ENCODE measurements around the gene KPNA6.
"Not testable (repeated sequence)": the region's sequence is repeated elsewhere in the genome, so short reads cannot be mapped to it uniquely, and the experiment has no call there.

Gene KPNA6

DNA sequence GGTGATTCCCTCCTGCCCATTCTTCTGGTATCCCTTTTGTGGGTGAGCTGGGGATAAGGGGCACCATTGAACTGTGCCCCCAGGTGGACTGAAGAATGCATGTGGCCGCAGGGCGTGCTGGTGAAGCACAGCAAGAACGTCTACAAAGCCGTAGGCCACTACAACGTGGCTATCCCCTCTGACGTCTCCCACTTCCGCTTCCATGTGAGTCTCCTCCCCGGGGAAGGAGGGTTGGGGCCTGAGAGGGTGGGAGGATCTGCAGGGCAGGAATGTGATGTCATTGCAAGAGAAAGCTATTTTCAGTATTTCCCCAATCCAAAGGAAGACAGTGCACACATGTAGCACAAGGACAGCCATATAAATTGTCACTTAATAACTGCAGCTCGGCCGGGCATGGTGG lies 7.5 kb upstream of the KPNA6 start:
- in situ Hi-C loops (cut with HindIII; ENCODE audit: low sequenced_read_pairs), result no loop called here

DNA sequence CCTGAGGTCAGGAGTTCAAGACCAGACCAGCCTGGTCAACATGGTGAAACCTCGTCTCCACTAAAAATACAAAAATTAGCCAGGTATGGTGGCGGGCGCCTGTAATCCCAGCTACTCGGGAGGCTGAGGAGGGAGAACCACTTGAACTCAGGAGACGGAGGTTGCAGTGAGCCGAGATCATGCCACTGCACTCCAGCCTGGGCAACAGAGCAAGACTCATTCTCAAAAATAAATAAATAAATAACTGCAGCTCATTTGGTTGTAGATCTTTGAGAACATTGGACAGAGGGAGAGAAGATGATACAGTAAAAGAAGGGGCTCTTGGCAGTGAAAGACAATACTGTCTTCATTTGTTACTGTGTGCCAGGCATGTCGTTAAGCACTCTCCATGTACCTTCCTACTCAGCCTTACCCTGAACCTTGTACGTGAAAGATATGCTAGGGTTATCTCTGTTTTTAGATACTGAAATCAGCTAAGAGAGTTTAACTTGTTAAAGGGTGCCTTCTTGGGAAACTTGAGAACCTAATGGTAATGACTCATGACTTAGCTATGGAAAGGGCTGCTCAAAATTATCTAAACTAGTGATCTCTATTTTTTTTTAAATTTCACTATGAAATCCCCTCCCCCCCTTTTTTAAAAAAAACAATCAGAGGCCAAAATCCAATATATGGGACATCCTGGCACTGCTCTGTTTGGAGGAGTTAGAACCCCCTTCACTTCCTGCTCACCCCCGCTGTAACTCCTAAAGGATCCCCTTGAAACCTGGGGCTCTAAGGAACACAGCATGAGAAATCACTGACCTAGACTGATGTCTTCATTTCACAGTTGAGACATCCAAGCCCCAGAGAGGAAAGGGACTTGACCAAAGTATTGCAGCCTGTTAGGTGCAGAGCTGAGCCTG lies 6.8 kb upstream of the KPNA6 start:
- in situ Hi-C loops (cut with HindIII; ENCODE audit: low sequenced_read_pairs), result no loop called here

DNA sequence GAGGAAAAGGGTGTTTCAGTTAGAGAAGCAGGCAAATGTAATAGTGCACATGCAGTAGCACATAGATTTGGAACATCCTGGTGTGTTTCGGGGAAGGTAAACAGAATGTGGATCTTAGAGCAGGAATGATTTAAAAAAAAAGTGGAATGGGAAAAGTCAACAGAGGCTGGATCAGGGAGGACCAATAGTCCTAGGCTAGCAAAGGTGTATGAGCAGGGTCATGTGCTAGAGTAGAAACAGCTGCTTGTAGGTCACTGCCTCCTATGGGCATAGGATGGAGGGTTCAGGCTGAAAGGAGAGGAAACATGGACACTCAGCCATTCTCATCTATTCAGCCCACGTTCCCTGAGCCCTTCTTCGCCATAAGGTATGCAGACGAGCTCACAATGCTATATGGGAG lies 3.7 kb upstream of the KPNA6 start:
- in situ Hi-C loops (cut with HindIII; ENCODE audit: low sequenced_read_pairs), result no loop called here

DNA sequence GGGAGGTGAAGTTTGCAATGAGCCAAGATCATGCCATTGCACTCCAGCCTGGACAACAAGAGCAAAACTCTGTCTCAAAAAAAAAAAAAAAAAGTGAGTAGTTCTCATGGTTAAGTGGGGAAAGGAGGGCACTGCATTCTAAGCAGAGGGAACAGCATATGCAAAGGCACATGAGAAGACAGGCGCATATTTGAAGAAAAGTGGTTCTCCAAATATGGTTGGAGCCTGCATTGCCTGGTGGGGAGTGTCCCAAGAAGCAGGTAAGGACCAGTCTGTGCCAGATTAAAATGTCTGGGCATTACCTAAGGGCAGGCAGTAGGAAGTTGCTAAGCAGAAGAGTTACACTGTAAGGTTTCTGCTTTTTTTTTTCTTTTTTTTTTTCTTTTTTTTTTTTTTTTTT lies 2.5 kb upstream of the KPNA6 start:
- in situ Hi-C loops (cut with HindIII; ENCODE audit: low sequenced_read_pairs), result no loop called here

DNA sequence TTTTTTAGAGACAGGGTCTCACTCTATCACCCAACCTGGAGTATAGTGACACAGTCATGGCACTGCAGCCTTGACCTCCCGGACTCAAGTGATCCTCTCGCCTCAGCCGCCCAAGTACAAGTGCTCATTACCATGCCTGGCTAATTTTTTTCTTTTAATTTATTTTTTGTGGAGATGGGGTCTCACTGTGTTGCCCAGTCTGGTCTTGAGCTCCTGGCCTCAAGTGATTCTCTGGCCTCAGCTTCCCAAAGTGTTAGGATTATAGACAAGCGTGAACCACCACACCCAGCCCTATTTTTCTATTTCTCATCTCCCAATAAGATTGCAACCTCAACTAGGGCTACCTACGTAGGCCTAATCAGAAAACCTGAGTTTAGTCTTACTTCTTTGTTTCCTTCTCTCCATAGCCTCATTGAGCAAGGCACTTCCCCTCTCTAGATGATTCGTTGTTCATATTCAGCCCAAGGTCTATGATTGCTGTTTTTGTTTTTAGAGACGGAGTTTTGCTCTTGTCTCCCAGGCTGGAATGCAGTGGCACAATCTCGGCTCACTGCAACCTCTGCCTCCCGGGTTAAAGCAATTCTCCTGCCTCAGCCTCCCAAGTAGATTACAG lies 1.1 kb upstream of the KPNA6 start:
- in situ Hi-C loops (cut with HindIII; ENCODE audit: low sequenced_read_pairs), result no loop called here

DNA sequence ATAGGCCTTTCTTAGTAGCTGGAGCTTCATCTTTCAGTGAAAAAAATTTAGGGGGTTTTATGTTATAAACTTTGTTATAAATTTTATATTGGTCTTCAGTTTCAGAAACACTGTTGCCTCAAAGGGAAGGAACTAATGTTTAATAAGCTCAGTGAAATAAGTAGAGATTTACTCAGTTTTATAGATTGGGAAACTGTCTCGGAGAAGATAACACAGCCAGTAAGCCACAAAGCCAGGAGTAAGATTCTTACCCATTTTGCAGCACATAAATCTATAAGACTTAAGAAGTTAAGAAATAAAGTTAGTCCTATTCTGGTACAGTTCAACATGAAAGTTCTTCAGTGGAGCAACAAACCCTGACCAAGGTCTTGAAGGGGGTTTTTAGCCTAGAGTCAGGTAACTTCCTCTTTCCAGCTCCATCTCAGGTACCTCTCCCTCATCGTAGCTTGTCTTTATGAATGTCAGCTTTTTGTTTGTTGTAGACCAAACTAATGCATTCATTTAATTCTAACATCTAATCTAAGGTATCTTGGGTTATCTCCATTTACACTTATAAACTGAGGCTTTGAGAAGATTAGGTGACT lies 3.3 kb downstream of the KPNA6 start:
- in situ Hi-C loops (cut with HindIII; ENCODE audit: low sequenced_read_pairs), result no loop called here

DNA sequence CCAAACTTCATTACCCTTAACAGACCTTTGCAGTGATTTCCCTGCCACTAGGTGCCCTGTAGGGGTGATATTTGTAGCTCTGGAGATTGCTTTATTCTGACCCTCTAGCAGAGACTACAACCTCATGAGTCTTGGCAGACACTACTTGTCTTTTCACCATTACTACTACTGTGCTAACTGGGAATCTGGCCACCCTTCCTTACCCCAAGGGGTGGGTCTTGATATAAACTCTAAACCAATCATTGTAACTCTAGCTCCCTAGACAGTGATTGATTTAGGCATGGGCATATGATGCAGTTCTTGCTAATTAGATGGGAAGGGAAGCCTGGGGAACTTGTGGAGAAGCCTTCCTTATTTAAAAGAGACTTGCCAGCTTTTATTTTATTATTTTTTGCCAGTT lies 3.9 kb downstream of the KPNA6 start:
- in situ Hi-C loops (cut with HindIII; ENCODE audit: low sequenced_read_pairs), result no loop called here

DNA sequence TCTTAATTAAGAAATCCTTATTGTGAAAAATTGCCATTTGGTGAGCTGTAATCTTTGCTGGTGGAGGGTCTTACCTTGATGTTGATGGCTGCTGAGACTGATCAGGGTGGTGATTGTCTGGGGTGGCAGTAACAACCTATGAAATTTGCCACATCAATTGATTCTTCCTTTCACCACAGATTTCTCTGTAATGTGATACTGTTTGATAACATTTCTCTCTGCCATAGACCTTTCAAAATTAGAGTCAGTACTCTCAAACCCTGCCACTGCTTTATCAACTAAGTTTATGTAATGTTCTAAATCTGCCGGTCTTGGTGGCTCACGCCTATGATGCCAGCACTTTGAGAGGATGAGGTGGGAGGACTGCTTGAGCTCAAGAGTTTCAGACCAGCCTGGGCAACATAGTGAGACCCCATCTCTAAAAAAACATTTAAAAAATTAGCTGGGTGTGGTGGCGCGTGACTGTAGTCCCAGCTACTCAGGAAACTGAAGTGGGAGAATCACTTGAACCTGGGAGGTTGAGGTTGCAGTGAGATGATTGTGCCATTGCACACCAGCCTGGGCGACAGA lies 5.0 kb downstream of the KPNA6 start:
- in situ Hi-C loops (cut with HindIII; ENCODE audit: low sequenced_read_pairs), result no loop called here

DNA sequence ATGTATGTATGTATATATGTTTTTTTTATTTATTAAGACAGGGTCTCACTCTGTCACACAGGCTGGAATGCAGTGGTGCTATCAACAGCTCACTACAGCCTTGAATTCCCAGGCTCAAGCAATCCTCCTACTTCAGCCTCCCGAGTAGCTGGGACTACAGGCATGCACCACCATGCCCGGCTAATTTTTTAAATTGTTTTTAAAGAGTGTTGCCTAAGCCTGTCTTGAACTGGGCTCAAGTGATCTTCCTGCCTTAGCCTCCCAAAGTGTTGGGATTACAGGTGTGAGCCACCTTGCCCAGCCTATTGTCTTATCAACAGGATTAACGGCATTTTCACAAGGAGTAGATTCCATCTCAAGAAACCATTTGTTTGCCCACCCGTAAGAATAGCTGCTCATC lies 5.6 kb downstream of the KPNA6 start:
- in situ Hi-C loops (cut with HindIII; ENCODE audit: low sequenced_read_pairs), result not testable (repeated sequence)

DNA sequence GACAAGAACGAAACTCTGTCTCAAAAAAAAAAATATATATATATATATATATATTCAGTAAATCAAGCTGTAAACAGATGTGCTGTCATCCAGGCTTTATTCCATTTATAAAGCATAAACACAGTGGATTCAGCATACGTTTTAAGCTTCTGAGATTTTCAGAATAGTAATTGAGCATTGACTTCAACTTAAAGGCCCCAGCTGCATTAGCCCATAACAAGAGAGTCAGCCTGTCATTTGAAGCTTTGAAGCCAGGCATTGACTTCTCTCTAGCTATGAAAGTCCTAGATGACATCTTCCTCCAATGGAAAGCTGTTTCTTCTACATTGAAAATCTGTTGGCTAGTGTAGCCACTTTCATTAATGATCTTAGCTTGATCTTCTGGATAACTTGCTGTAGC lies 6.6 kb downstream of the KPNA6 start:
- in situ Hi-C loops (cut with HindIII; ENCODE audit: low sequenced_read_pairs), result no loop called here

DNA sequence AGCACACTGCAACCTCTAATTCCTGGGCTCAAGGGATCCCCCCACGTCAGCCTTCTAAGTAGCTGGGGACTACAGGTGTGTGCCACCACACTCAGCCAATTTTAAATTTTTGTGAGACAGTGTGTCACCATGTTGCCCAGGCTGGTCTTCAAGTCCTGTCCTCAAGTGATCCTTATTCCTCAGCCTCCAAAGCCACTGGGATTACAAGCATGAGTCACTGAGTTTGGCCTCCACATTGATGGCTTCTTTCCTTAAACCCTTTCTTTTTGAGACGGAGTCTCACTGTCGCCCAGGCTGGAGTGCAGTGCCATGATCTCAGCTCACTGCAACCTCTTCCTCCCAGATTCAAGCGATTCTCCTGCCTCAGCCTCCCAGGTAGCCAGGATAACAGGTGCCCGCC lies 7.6 kb downstream of the KPNA6 start:
- in situ Hi-C loops (cut with HindIII; ENCODE audit: low sequenced_read_pairs), result loop anchor here (5.0 kb wide), 1 partner anchor 47 kb away; no protein-coding TSS in a partner anchor

DNA sequence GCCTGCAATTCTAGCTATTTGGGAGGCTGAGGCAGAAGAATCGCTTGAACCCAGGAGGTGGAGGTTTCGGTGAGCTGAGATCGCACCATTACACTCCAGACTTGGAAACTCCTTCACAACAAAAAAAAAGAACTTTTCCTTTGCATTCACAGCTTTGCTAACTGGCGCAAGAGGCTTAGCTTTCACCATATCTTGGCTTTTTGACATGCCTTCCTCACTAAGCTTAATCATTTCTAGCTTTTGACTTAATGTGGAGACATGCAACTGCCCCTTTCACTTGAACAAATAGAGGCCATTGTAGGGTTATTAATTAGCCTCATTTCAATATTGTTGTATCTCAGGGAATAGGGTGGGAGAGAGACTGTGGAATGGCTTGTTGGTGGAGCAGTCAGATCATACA lies 8.7 kb downstream of the KPNA6 start:
- in situ Hi-C loops (cut with HindIII; ENCODE audit: low sequenced_read_pairs), result loop anchor here (5.0 kb wide), 1 partner anchor 46 kb away; no protein-coding TSS in a partner anchor

DNA sequence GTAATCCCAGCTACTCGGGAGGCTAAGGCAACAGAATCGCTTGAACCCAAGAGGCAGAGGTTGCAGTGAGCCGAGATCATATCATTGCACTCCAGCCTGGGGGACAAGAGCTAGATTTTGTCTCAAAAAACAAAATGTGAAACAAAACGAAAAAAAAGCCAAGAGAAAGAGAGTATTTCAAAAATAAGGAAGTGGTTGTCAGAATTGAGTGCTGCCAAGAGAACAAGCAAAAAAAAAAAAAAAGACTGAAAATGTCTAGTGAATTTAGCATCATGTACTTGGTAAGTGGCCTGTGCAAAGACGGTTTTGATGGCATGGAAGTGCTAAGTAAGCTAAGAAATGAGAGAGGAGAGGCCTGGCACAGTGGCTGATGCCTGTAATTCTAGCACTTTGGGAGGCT lies 14.3 kb downstream of the KPNA6 start:
- in situ Hi-C loops (cut with HindIII; ENCODE audit: low sequenced_read_pairs), result no loop called here

DNA sequence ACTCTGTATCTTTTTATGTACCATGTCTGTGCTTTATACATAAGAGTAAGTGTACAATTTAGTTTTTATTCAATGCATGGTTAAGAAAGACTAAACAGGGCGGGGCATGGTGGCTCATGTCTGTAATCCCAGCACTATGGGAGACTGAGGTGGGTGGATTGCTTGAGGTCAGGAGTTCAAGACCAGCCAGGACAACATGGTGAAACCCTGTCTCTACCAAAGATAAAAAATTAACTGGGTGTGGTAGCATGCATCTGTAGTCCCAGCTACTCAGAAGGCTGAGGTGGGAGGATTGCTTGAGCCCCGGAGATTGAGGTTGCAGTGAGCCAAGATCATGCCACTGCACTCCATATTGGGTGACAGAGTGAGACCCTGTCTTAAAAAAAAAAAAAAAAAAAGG lies 15.5 kb downstream of the KPNA6 start:
- in situ Hi-C loops (cut with HindIII; ENCODE audit: low sequenced_read_pairs), result not testable (repeated sequence)

DNA sequence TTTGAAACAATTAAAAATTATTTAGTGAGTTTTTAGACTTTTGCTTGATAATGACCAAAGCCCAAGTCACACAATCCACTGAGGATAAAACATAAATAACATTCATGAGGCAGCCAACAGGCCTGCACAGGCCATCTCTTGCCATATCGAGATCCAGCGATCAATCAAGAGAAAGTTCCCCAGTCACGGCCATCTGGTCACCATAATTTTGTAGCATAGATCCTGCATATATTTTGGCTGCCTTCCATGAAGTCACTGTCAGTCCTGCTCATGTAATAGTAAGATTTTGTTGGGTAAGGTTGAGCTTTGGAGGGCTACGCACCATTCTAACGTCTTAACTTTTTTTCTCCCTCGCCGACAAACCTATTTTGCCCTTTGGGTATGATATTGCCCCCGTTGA lies 17.5 kb downstream of the KPNA6 start:
- in situ Hi-C loops (cut with HindIII; ENCODE audit: low sequenced_read_pairs), result no loop called here

DNA sequence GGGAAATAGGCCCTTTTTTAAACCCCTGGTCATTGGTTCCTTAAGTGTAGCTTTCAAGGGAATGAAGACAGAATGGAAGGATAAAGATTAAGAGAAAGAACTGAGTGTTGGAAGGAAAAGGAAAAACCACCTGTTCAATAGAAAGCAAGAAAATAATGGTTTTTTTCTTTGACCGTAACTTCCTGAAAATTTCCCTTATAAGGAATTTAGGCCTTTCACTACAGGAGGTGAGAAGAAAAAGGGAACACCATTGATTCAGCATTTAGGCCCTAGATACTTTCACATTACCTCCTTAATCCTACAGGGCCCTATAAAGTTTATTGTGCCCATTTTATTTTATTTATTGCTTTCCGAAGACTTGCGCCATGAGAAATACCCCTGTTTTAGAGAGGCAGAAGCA lies 18.9 kb downstream of the KPNA6 start:
- in situ Hi-C loops (cut with HindIII; ENCODE audit: low sequenced_read_pairs), result no loop called here

DNA sequence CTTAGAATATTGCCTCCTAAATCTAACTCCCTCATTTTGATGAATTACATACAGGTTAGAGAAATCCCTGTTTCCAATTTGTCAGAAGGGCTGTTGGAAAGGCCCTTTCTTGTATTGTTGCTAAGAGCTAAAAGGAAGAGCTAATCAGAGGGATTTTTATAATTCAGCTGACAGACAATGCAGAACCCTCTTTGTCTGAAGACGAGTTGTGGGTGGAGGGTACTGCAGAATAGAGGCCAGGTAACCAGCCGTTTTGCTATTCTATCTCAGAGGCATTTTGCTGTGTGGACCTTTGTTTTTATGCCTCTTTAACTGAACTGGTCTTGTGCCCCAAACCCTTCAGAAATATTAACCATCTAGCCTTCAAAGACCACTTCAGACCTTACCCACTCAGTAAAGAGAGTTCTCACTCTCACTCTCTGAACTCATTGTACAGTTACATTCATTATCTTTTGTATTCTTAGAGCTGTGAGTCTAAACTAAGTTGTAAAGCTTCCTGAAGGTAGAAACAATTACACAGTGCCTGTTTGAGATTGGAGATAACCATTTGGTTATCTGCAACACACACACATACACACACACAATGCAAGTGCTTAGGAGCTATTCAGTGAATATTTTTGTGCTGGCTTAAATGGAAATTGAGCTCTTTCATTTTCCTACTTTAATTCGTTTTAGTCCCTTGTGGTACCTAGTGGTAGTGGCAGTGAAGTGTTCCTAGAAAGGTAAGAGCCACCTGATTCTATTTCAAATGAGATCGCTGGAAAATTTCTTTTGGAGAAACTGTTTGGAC lies 19.7 kb downstream of the KPNA6 start:
- in situ Hi-C loops (cut with HindIII; ENCODE audit: low sequenced_read_pairs), result no loop called here

DNA sequence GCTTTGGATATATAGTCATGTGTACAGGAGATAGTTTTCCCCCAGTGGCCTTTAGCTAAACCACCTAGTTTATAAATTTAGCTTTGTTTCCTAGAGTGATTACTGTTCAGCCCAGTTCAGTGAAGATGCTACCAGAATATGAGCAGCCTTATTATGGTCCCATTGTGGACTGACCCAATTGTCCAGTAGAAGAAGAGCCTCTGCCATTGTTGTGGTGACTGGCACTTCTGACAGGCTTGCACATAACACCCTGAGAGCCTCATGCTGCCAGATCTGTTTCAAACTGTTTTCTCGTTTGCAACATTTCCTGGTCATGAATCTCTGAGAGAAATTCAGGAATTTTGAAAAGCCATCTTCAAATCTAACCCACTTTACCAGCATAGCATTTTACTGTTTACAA lies 20.6 kb downstream of the KPNA6 start:
- in situ Hi-C loops (cut with HindIII; ENCODE audit: low sequenced_read_pairs), result no loop called here

DNA sequence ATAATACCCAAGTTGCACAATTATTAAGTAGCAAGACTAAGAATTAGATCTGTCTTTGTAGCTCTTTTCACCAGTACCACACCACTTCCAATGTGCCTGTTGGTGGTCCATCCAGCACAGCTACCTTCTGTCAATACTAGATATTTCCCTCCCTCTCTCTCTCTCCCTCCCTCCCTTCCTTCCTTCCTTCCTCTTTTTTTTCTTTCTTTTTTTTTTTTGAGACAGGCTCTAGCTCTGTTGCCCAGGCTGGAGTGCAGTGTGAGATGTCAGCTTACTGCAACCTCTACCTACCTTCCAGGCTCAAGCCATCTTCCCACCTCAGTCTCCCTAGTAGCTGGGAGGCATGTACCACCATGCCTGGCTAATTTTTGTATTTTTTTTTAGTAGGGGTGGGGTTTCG lies 21.1 kb downstream of the KPNA6 start:
- in situ Hi-C loops (cut with HindIII; ENCODE audit: low sequenced_read_pairs), result no loop called here

DNA sequence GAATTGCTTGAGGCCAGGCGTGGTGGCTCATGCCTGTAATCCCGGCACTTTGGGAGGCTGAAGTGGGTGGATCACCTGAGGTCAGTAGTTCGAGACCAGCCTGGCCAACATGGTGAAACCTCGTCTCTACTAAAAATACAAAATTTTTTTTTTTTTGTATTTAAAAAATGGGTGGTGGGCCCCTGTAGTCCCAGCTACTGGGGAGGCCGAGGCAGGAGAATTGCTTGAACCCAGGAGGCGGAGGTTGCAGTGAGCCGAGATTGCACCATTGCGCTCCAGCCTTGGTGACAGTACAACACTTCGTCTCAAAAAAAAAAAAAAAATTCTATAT lies 26.1 kb downstream of the KPNA6 start:
- in situ Hi-C loops (cut with HindIII; ENCODE audit: low sequenced_read_pairs), result not testable (repeated sequence)

DNA sequence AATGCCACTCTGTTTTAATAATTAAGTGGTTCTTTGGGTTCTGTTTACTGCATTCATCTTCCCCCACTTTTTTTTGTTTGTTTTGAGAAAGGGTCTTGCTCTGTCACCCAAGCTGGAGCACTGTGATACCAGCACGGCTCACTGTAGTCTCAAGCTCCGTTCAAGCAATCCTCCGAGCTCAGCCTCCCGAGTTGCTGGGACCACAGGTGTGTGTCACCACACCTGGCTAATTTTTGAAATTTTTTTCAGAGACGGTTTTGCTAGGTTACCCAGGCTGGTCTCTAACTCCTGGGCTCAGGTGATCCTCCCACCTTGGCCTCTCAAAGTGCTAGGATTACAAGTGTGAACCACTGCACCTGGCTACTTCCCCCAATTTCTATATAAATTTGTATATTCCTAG lies 29.3 kb downstream of the KPNA6 start:
- in situ Hi-C loops (cut with HindIII; ENCODE audit: low sequenced_read_pairs), result no loop called here

All from endothelial cell of hepatic sinusoid (primary cell).